Cardiac muscle cell (in vitro differentiated cells and primary cell): ENCODE measurements around the gene COL5A2. TPM values are rescaled to one million over a fixed set of nuclear protein-coding genes. Genes with fewer than 3 reads are reported as not detected.

Experiments used
- DNase-seq, 2 donors: peaks; one replicate each; pipeline versions ENCODE4 v3.0.0 to v3.0.0-alpha.2; 2010 to 2017; ENCODE audit warnings: low read depth in 1 of 2, low spot score in 1 of 2
- H3K27ac ChIP-seq: fragments of 200-600 bp; sonication (generic); 2 replicates; pipeline ENCODE4 v1.5.1; 2016
- H3K27me3 ChIP-seq: fragments of 200-600 bp; sonication (generic); 2 replicates; pipeline ENCODE4 v1.6.0; 2016; ENCODE audit warnings: control low read depth
- H3K36me3 ChIP-seq: fragments of 200-600 bp; sonication (generic); 2 replicates; pipeline ENCODE4 v1.5.1; 2016; ENCODE audit warnings: control low read depth
- H3K4me1 ChIP-seq: fragments of 200-600 bp; sonication (generic); 2 replicates; pipeline ENCODE4 v1.8.1; 2017; ENCODE audit warnings: low read depth, mild to moderate bottlenecking, mixed run types
- H3K4me3 ChIP-seq: fragments of 200-600 bp; sonication (generic); 2 replicates; pipeline ENCODE4 v1.5.1; 2016; ENCODE audit warnings: mild to moderate bottlenecking
- H3K9me3 ChIP-seq: fragments of 200-600 bp; sonication (generic); 2 replicates; pipeline ENCODE4 v1.5.1; 2017; ENCODE audit warnings: low read depth, mild to moderate bottlenecking, control low read depth
- polyA plus RNA-seq: library from polyadenylated mRNA; unstranded; fragments of >200 nt; fragmentation: Nextera tagmentation; extraction: Ambion mirVana; gene quantifications from 2 replicates; pipeline ENCODE4 v1.2.1, GENCODE V29; 2016
- total RNA-seq: library from RNA; depleted of rRNA; stranded (reverse); fragments of >200 nt; gene quantifications from 2 replicates; pipeline ENCODE4 v1.2.3, GENCODE V29; 2016
- TF ChIP-seq, protein P1 (sequence below): IDR thresholded peaks from 2 replicates; pipeline ENCODE4 v1.5.1; 2012; ENCODE audit warnings: low read depth, mild to moderate bottlenecking, low read length

Gene COL5A2
- total and polyA plus RNA-seq, 2 experiments from 2014 or later: 15.0 to 59.8 TPM

- Histone ChIP-seq H3K4me1 (peaks cover 6% of the 10 kb centered on the region), H3K27ac (no peak overlapping the region), H3K9me3 (no peaks in the 10 kb centered on the region), H3K4me3 (no peak overlapping the region), H3K27me3 (no peaks in the 10 kb centered on the region), H3K36me3 (no peaks in the 10 kb centered on the region)
- TF ChIP-seq, protein P1, sequence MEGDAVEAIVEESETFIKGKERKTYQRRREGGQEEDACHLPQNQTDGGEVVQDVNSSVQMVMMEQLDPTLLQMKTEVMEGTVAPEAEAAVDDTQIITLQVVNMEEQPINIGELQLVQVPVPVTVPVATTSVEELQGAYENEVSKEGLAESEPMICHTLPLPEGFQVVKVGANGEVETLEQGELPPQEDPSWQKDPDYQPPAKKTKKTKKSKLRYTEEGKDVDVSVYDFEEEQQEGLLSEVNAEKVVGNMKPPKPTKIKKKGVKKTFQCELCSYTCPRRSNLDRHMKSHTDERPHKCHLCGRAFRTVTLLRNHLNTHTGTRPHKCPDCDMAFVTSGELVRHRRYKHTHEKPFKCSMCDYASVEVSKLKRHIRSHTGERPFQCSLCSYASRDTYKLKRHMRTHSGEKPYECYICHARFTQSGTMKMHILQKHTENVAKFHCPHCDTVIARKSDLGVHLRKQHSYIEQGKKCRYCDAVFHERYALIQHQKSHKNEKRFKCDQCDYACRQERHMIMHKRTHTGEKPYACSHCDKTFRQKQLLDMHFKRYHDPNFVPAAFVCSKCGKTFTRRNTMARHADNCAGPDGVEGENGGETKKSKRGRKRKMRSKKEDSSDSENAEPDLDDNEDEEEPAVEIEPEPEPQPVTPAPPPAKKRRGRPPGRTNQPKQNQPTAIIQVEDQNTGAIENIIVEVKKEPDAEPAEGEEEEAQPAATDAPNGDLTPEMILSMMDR: no peak
- DNase-seq: no peak
Observed at GRCh38 chr2:189157456-189157855, 22.1 kb downstream of the COL5A2 start.

GRCh38 chr2:189155795-189156194 is 23.8 kb downstream of the COL5A2 start:
- H3K27ac ChIP-seq: no peak overlapping the region
- DNase-seq: no peak

GRCh38 chr2:189153619-189154018 is 25.9 kb downstream of the COL5A2 start:
- TF ChIP-seq, protein P1: no peak
- H3K36me3 ChIP-seq: no peaks in the 10 kb centered on the region
- H3K9me3 ChIP-seq: no peaks in the 10 kb centered on the region
- H3K27me3 ChIP-seq: no peaks in the 10 kb centered on the region
- H3K27ac ChIP-seq: no peak overlapping the region
- DNase-seq: peak in 1 of 2 donors; percentile 95
- no peak overlapping the region for H3K4me3 ChIP-seq
- H3K4me1 ChIP-seq: peaks cover 6% of the 10 kb centered on the region

More at GRCh38 chr2:189155795-189156194, 23.8 kb downstream of the COL5A2 start:
- TF ChIP-seq, protein P1: no peak
- Histone ChIP-seq H3K36me3 (no peaks in the 10 kb centered on the region), H3K27me3 (no peaks in the 10 kb centered on the region), H3K4me3 (no peak overlapping the region), H3K4me1 (peaks cover 6% of the 10 kb centered on the region), H3K9me3 (no peaks in the 10 kb centered on the region)

GRCh38 chr2:189152483-189152882 is 27.1 kb downstream of the COL5A2 start:
- Histone ChIP-seq H3K4me3 (no peak overlapping the region), H3K36me3 (no peaks in the 10 kb centered on the region), H3K27ac (no peak overlapping the region), H3K27me3 (no peaks in the 10 kb centered on the region), H3K9me3 (no peaks in the 10 kb centered on the region), H3K4me1 (peaks cover 5% of the 10 kb centered on the region)
- peak in 1 of 2 donors; percentile 46 for DNase-seq
- TF ChIP-seq, protein P1: no peak

DNA sequence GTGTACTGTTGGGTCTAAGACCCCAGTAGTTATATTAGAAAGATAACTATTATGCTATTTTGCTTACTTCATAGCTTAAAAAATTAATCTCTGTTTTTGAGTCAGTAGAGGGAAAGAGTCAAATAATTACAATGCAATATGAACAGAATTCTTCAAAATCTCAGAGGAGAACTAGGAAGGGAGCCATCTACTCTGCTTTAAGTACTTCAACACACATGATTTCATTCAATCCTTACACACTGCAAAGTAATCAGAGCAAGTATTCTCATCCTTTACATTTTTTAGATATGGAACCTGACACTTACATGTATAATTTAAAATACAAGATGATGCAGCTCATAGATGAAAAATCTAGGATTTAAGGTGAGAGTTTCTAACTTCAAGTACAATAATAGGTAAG is 27.7 kb downstream of the COL5A2 start:
- no peak for DNase-seq
- Histone ChIP-seq H3K4me3 (no peak overlapping the region), H3K9me3 (no peaks in the 10 kb centered on the region), H3K27me3 (no peaks in the 10 kb centered on the region), H3K36me3 (no peaks in the 10 kb centered on the region), H3K4me1 (peaks cover 3% of the 10 kb centered on the region), H3K27ac (no peak overlapping the region)
- TF ChIP-seq, protein P1: no peak

DNA sequence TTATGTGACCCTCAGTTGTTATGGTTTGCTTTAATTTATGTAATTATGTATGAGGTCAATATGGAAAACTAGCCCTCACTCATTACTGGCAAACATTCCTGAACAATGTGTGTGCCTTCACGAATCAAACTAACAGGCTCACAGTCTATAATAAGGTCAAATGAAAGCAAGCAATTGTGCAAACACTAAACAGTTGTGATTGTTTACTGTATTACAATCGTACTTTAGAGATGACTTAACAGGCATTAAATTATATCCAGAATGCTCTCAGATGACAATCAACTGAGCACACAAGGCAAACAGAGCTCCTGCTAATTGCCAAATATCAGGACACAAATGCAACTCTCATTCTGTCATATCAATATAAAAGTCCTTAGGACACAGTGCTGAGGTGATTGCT is 29.5 kb downstream of the COL5A2 start:
- no peaks in the 10 kb centered on the region for H3K27me3 ChIP-seq
- H3K36me3 ChIP-seq: no peaks in the 10 kb centered on the region
- no peaks in the 10 kb centered on the region for H3K9me3 ChIP-seq
- H3K4me1 ChIP-seq: no peaks in the 10 kb centered on the region
- DNase-seq: peak in 1 of 2 donors; percentile 57
- H3K4me3 ChIP-seq: no peak overlapping the region
- H3K27ac ChIP-seq: no peak overlapping the region
- TF ChIP-seq, protein P1: no peak
